ENCODE data around the gene GSE1. TPM values are rescaled to one million over a fixed set of nuclear protein-coding genes. Genes with fewer than 3 reads are reported as not detected.
A peak's percentile ranks its signal among the peaks of the same experiment; 100 is the strongest.

GSE1 gene
- 100 to 1,000 TPM in 3 of 4 donors, 10 to 100 TPM in 1; 79.7 to 196 (median 143) TPM for total RNA-seq

- Histone ChIP-seq H3K4me1 (peaks cover 9 to 71% (median 52%) of the 10 kb centered on the region in 4 donors), H3K27me3 (no peaks in the 10 kb centered on the region), H3K36me3 (no peaks in the 10 kb centered on the region), H3K9me3 (no peaks in the 10 kb centered on the region), H3K27ac (peak within 1 kb of the TSS; percentile 87 to 93 (median 90)), H3K4me3 (peak within 1 kb of the TSS; percentile 64 to 82 (median 65))
- DNase-seq, result peak; percentile 84 to 99 (median 97)
- TF ChIP-seq CTCF (IDR thresholded peaks at IDR 0.05) (no peak), POLR2A (IDR thresholded peaks at IDR 0.05) (peak; percentile 94 to 95)
Observed at GRCh38 chr16:85612801-85613603, at the start of gene GSE1. Gene GSE1 (plus strand): TSS chr16:85613322. CDS start chr16:85613392, 70 bp downstream.

GRCh38 chr16:85563515-85564276 is 49.4 kb upstream of the GSE1 start:
- no peaks in the 10 kb centered on the region for H3K9me3 ChIP-seq
- peaks cover 0 to 83% (median 3%) of the 10 kb centered on the region in 4 donors for H3K4me1 ChIP-seq
- DNase-seq, result peak in 2 of 3 donors; percentile 82 to 85
- H3K27ac ChIP-seq, result peak overlapping the region in 3 of 4 donors; percentile 28 to 82 (median 70)
- H3K36me3 ChIP-seq, result no peaks in the 10 kb centered on the region
- TF ChIP-seq POLR2A (IDR thresholded peaks at IDR 0.05), result no peak
- peak in 4 of 6 experiments; percentile 5 to 70 (median 58) for TF ChIP-seq CTCF (IDR thresholded peaks at IDR 0.05)
- H3K27me3 ChIP-seq, result no peaks in the 10 kb centered on the region
- peak overlapping the region in 1 of 4 donors; percentile 3 for H3K4me3 ChIP-seq

- DNase-seq, result peak in 1 of 3 donors; percentile 57
- Histone ChIP-seq H3K4me3 (no peak overlapping the region), H3K9me3 (no peaks in the 10 kb centered on the region), H3K27me3 (no peaks in the 10 kb centered on the region), H3K4me1 (peaks cover 5 to 83% (median 11%) of the 10 kb centered on the region in 4 donors), H3K27ac (peak overlapping the region in 3 of 4 donors; percentile 28 to 82 (median 70)), H3K36me3 (no peaks in the 10 kb centered on the region)
- TF ChIP-seq POLR2A (IDR thresholded peaks at IDR 0.05), result no peak
- peak in 4 of 6 experiments; percentile 30 to 63 (median 50) for TF ChIP-seq CTCF (IDR thresholded peaks at IDR 0.05)
Observed at GRCh38 chr16:85564277-85565051, 48.7 kb upstream of the GSE1 start.

- no peaks in the 10 kb centered on the region for H3K36me3 ChIP-seq
- H3K4me1 ChIP-seq, result peaks cover 13 to 83% (median 16%) of the 10 kb centered on the region in 4 donors
- TF ChIP-seq CTCF (IDR thresholded peaks at IDR 0.05) (no peak), POLR2A (IDR thresholded peaks at IDR 0.05) (no peak)
- no peaks in the 10 kb centered on the region for H3K27me3 ChIP-seq
- H3K27ac ChIP-seq, result peak overlapping the region in 1 of 4 donors; percentile 4
- no peaks in the 10 kb centered on the region for H3K9me3 ChIP-seq
- no peak overlapping the region for H3K4me3 ChIP-seq
- no peak for DNase-seq
Observed at GRCh38 chr16:85565340-85565739, 47.8 kb upstream of the GSE1 start.
